Smooth muscle cell (in vitro differentiated cells): ENCODE measurements around the gene DNAH9. TPM values are rescaled to one million over a fixed set of nuclear protein-coding genes. Genes with fewer than 3 reads are reported as not detected.

Experiments used
- DNase-seq: peaks from one replicate; lab custom pipeline; 2025; ENCODE audit not compliant: unreplicated experiment; lab: John Stamatoyannopoulos, UW
- H2AFZ ChIP-seq: fragments of 200-600 bp; sonication (generic); 2 replicates; pipeline ENCODE4 v1.6.0; 2016; ENCODE audit warnings: antibody characterized with exemption, low read depth, mild to moderate bottlenecking
- H3F3A ChIP-seq: fragments of 200-600 bp; sonication (generic); 2 replicates; pipeline ENCODE4 v1.6.0; 2017; ENCODE audit warnings: antibody characterized with exemption, low read depth
- H3K27ac ChIP-seq: fragments of 200-600 bp; sonication (generic); 2 replicates; pipeline ENCODE4 v1.5.1; 2016; ENCODE audit warnings: low read depth, mild to moderate bottlenecking
- H3K27me3 ChIP-seq: fragments of 200-600 bp; sonication (generic); 2 replicates; pipeline ENCODE4 v1.6.1; 2016; ENCODE audit warnings: low read depth, mild to moderate bottlenecking
- H3K36me3 ChIP-seq: fragments of 200-600 bp; sonication (generic); 2 replicates; pipeline ENCODE4 v1.5.1; 2016; ENCODE audit warnings: low read depth
- H3K4me1 ChIP-seq: fragments of 200-600 bp; sonication (generic); 2 replicates; pipeline ENCODE4 v1.5.1; 2016; ENCODE audit warnings: low read depth
- H3K4me2 ChIP-seq: fragments of 200-600 bp; sonication (generic); 2 replicates; pipeline ENCODE4 v1.6.0; 2016; ENCODE audit warnings: mild to moderate bottlenecking
- H3K4me3 ChIP-seq: fragments of 200-600 bp; sonication (generic); 2 replicates; pipeline ENCODE4 v1.5.1; 2016; ENCODE audit warnings: mild to moderate bottlenecking
- H3K79me2 ChIP-seq: fragments of 200-600 bp; sonication (generic); 2 replicates; pipeline ENCODE4 v1.6.0; 2016; ENCODE audit warnings: low read depth, mild to moderate bottlenecking
- H3K9ac ChIP-seq: fragments of 200-600 bp; sonication (generic); 2 replicates; pipeline ENCODE4 v1.6.0; 2016; ENCODE audit warnings: low read depth
- H3K9me3 ChIP-seq: fragments of 200-600 bp; sonication (generic); replicated peaks from 2 replicates; pipeline ENCODE4 v1.5.1; 2016; ENCODE audit warnings: low read depth
- H4K20me1 ChIP-seq: fragments of 200-600 bp; sonication (generic); 2 replicates; pipeline ENCODE4 v1.6.0; 2016; ENCODE audit warnings: low read depth
- CTCF ChIP-seq: fragments of 200-600 bp; sonication (generic); IDR thresholded peaks from 2 replicates; pipeline ENCODE4 v1.5.1; 2017; ENCODE audit warnings: borderline replicate concordance, mild to moderate bottlenecking, antibody characterized with exemption; ENCODE audit not compliant: insufficient read depth, poor library complexity, severe bottlenecking
- WGBS: methylation state at CpG from one replicate; pipeline ENCODE4 v1.1.7; 2016; ENCODE audit warnings: low lambda C conversion rate; 5-methylcytosine and 5-hydroxymethylcytosine counted together
- polyA plus RNA-seq: library from polyadenylated mRNA; unstranded; fragments of >200 nt; fragmentation: Nextera tagmentation; extraction: Ambion mirVana; gene quantifications from 2 replicates; pipeline ENCODE4 v1.2.1, GENCODE V29; 2016
- total RNA-seq: library from RNA; depleted of rRNA; stranded (reverse); fragments of >200 nt; gene quantifications from 2 replicates; pipeline ENCODE4 v1.2.3, GENCODE V29; 2014

The DNAH9 gene
- total and polyA plus RNA-seq, 2 experiments from 2014 or later, result 0.30 to 0.49 TPM

- H3F3A ChIP-seq, result no peaks in the 10 kb centered on the region
- no peaks in the 10 kb centered on the region for H3K4me1 ChIP-seq
- no peaks in the 10 kb centered on the region for H3K79me2 ChIP-seq
- H3K9me3 ChIP-seq, result no peaks in the 10 kb centered on the region
- no peak overlapping the region for H3K4me3 ChIP-seq
- 90% methylated on average over 1 of the region's 1 CpG for WGBS
- H3K27me3 ChIP-seq, result peaks cover 4% of the 10 kb centered on the region
- DNase-seq, result no peak
- H3K4me2 ChIP-seq, result no peak overlapping the region
- no peak overlapping the region for H3K27ac ChIP-seq
- H3K9ac ChIP-seq, result no peak overlapping the region
- TF ChIP-seq CTCF, result no peak
- H4K20me1 ChIP-seq, result no peaks in the 10 kb centered on the region
- H3K36me3 ChIP-seq, result no peaks in the 10 kb centered on the region
- no peak overlapping the region for H2AFZ ChIP-seq
Measured at GRCh38 chr17:11553135-11553534, 45.1 kb upstream of the DNAH9 start.

- Histone ChIP-seq H3K27me3 (peaks cover 4% of the 10 kb centered on the region), H4K20me1 (no peaks in the 10 kb centered on the region), H3K27ac (no peak overlapping the region), H3K36me3 (no peaks in the 10 kb centered on the region), H3K4me1 (no peaks in the 10 kb centered on the region), H3K9ac (no peak overlapping the region), H2AFZ (no peak overlapping the region), H3K79me2 (no peaks in the 10 kb centered on the region), H3F3A (no peaks in the 10 kb centered on the region), H3K9me3 (no peaks in the 10 kb centered on the region), H3K4me3 (no peak overlapping the region), H3K4me2 (no peak overlapping the region)
- no peak for TF ChIP-seq CTCF
- 73% methylated on average over 1 of the region's 1 CpG for WGBS
- no peak for DNase-seq
Measured at GRCh38 chr17:11554042-11554441, 44.2 kb upstream of the DNAH9 start.

DNA sequence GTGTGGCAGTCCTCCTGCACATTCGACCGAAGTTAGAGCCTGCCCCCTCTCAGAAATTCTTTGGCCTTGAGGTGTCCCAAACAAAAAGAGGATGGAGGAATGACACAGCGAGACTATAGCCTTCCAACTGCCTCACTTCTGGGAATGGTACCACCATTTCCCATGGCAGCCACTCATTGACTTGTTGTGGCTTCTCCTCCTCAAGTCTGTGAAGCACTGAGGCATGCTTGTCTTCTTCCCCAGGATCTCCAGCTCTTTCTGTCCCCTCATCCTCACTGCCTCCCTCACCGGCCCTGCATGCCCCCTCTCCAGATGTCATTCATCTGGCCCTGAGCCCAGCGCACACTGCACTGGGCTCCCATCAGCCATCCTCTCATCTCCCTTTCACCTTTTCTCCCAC lies 43.7 kb upstream of the DNAH9 start:
- H3K27ac ChIP-seq, result no peak overlapping the region
- no peak overlapping the region for H3K9ac ChIP-seq
- no peak for TF ChIP-seq CTCF
- no peaks in the 10 kb centered on the region for H3K9me3 ChIP-seq
- no peaks in the 10 kb centered on the region for H3K36me3 ChIP-seq
- H3F3A ChIP-seq, result no peaks in the 10 kb centered on the region
- WGBS, result 88% methylated on average over 5 of the region's 5 CpGs
- no peak overlapping the region for H3K4me2 ChIP-seq
- H3K4me3 ChIP-seq, result no peak overlapping the region
- H4K20me1 ChIP-seq, result no peaks in the 10 kb centered on the region
- DNase-seq, result no peak
- H3K4me1 ChIP-seq, result no peaks in the 10 kb centered on the region
- H3K79me2 ChIP-seq, result no peaks in the 10 kb centered on the region
- H3K27me3 ChIP-seq, result peaks cover 4% of the 10 kb centered on the region
- H2AFZ ChIP-seq, result no peak overlapping the region

DNA sequence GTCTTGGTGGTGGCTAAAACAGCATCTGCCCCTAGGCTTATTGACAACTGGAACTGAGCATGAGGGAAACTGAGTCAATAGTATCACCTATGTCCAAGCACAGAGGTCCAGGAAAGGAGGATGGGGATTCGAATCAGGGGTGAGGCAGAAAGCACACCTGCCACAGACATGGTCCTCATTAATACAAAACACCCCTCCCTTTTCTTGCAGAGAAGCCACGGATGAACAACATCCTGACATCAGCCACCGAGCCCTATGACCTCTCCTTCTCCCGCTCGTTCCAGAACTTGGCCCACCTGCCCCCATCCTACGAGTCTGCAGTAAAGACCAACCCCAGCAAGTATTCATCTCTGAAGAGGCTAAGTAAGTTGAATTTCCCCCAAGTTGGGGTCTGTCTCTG lies 42.7 kb upstream of the DNAH9 start:
- no peak for DNase-seq
- H2AFZ ChIP-seq, result no peak overlapping the region
- 85% methylated on average over 6 of the region's 6 CpGs for WGBS
- H3K4me1 ChIP-seq, result no peaks in the 10 kb centered on the region
- H3K9ac ChIP-seq, result no peak overlapping the region
- no peaks in the 10 kb centered on the region for H3K9me3 ChIP-seq
- no peak overlapping the region for H3K4me2 ChIP-seq
- no peak for TF ChIP-seq CTCF
- peaks cover 8% of the 10 kb centered on the region for H3K27me3 ChIP-seq
- H3K4me3 ChIP-seq, result no peak overlapping the region
- H4K20me1 ChIP-seq, result no peaks in the 10 kb centered on the region
- no peak overlapping the region for H3K27ac ChIP-seq
- H3F3A ChIP-seq, result no peaks in the 10 kb centered on the region
- H3K36me3 ChIP-seq, result no peaks in the 10 kb centered on the region
- H3K79me2 ChIP-seq, result no peaks in the 10 kb centered on the region
